Upper lobe of left lung (tissue), 6 donors: ENCODE measurements around the gene PLD4. TPM values are rescaled to one million over a fixed set of nuclear protein-coding genes. Genes with fewer than 3 reads are reported as not detected.
"Not testable (repeated sequence)": the region's sequence is repeated elsewhere in the genome, so short reads cannot be mapped to it uniquely, and the experiment has no call there.

Experiments
- ATAC-seq, 2 donors: fragments of 200-7000 bp; cut with Tn5 transposase; one replicate each; pipeline ENCODE4 v1.9.1; 2022; ENCODE audit warnings: mild to moderate bottlenecking in 2 of 2, moderate library complexity in 2 of 2; ENCODE audit not compliant: low FRiP score in 2 of 2
- DNase-seq, 2 donors: peaks; one replicate each; pipeline ENCODE4 v3.0.0-alpha.2; 2019 to 2020
- H3K27ac ChIP-seq, 4 donors: fragments of 200-600 bp; sonication (generic); one replicate each; pipeline ENCODE4 v1.5.1; 2016 to 2019
- H3K27me3 ChIP-seq, 4 donors: fragments of 200-600 bp; sonication (generic); one replicate each; pipeline ENCODE4 v1.5.1; 2017 to 2019
- H3K36me3 ChIP-seq, 4 donors: fragments of 200-600 bp; sonication (generic); one replicate each; pipeline ENCODE4 v1.5.1; 2016 to 2019
- H3K4me1 ChIP-seq, 4 donors: fragments of 200-600 bp; sonication (generic); one replicate each; pipeline ENCODE4 v1.5.1; 2018 to 2019
- H3K4me3 ChIP-seq, 4 donors: fragments of 200-600 bp; sonication (generic); one replicate each; pipeline ENCODE4 v1.5.1; 2017 to 2019; ENCODE audit warnings: mild to moderate bottlenecking in 2 of 4, moderate library complexity in 1 of 4
- H3K9me3 ChIP-seq, 4 donors: fragments of 200-600 bp; sonication (generic); one replicate each; pipeline ENCODE4 v1.5.1; 2018 to 2019
- EP300 ChIP-seq, 4 donors: sonication (generic); formaldehyde crosslinking; IDR thresholded peaks; one replicate each; pipeline ENCODE4 v1.5.1; 2017; ENCODE audit warnings: antibody characterized with exemption in 4 of 4, control low read depth in 2 of 4
- POLR2A ChIP-seq, 4 donors: fragments of 450-650 bp; IDR thresholded peaks; one replicate each; pipeline ENCODE4 v1.5.1; 2016 to 2017; ENCODE audit warnings: antibody characterized with exemption in 4 of 4, mild to moderate bottlenecking in 2 of 4
- POLR2AphosphoS5 ChIP-seq, 2 donors: sonication (generic); formaldehyde crosslinking; IDR thresholded peaks; one replicate each; pipeline ENCODE4 v1.5.1; 2017; ENCODE audit warnings: antibody characterized with exemption in 2 of 2
- WGBS, 2 donors: methylation state at CpG; one replicate each; pipeline ENCODE4 v1.1.5; 2017 to 2018; 5-methylcytosine and 5-hydroxymethylcytosine counted together
- total RNA-seq, 6 donors: library from RNA; depleted of rRNA in 4 of 6; stranded (reverse); fragments of >200 nt in 4 of 6; gene quantifications; one replicate each; pipeline versions ENCODE4 v1.1.0 to v1.2.1, GENCODE V29; 2016 to 2021
- TF ChIP-seq, protein P1 (sequence below), 6 experiments: fragments of 450-650 bp in 4 of 6; fragments of 200-600 bp in 2 of 6; sonication (generic) in 2 of 6; IDR thresholded peaks; one replicate each; pipeline ENCODE4 v1.5.1; 2016 to 2019; ENCODE audit warnings: antibody characterized with exemption in 6 of 6
- donor health status: DM: no; HTN: no; CAD: no; lungs with moderate emphysema.
- donor health status: DM: no; HTN: yes; CAD: no; lungs with severe emphysema.

Gene PLD4
- total RNA-seq, 6 donors from 2014 or later: under 0.01 to 6.1 (median 2.5) TPM; not detected in 3

DNA sequence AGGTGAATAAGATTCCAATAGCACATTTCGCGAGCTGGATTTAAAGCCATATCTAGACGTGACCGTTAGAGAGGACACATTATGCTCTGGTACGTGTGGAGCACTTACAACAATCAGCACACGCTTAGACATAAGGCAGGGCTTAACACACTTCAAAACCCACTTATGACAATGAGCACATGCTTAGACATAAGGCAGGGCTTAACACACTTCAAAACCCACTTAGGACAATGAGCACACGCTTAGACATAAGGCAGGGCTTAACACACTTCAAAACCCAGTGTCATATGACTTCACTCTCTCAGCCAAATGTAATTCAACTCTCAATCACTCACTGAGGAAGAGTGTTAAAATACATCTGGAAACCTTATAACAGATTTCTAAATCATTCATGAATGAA, 11.2 kb upstream of the PLD4 start:
- TF ChIP-seq POLR2A (IDR thresholded peaks at IDR 0.05) (no peak), EP300 (IDR thresholded peaks at IDR 0.05) (no peak), POLR2AphosphoS5 (IDR thresholded peaks at IDR 0.05) (no peak)
- TF ChIP-seq, protein P1, sequence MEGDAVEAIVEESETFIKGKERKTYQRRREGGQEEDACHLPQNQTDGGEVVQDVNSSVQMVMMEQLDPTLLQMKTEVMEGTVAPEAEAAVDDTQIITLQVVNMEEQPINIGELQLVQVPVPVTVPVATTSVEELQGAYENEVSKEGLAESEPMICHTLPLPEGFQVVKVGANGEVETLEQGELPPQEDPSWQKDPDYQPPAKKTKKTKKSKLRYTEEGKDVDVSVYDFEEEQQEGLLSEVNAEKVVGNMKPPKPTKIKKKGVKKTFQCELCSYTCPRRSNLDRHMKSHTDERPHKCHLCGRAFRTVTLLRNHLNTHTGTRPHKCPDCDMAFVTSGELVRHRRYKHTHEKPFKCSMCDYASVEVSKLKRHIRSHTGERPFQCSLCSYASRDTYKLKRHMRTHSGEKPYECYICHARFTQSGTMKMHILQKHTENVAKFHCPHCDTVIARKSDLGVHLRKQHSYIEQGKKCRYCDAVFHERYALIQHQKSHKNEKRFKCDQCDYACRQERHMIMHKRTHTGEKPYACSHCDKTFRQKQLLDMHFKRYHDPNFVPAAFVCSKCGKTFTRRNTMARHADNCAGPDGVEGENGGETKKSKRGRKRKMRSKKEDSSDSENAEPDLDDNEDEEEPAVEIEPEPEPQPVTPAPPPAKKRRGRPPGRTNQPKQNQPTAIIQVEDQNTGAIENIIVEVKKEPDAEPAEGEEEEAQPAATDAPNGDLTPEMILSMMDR (IDR thresholded peaks at IDR 0.05): no peak
- WGBS, 2 donors: 67 to 83% methylated on average over 7 of the region's 7 CpGs
- peak in 1 of 2 donors; percentile 82 for ATAC-seq
- Histone ChIP-seq H3K27me3 (no peaks in the 10 kb centered on the region), H3K9me3 (peaks cover 10 to 13% (median 10%) of the 10 kb centered on the region in 4 donors), H3K4me1 (no peaks in the 10 kb centered on the region), H3K27ac (no peak overlapping the region), H3K36me3 (no peaks in the 10 kb centered on the region), H3K4me3 (no peak overlapping the region)
- DNase-seq: no peak

DNA sequence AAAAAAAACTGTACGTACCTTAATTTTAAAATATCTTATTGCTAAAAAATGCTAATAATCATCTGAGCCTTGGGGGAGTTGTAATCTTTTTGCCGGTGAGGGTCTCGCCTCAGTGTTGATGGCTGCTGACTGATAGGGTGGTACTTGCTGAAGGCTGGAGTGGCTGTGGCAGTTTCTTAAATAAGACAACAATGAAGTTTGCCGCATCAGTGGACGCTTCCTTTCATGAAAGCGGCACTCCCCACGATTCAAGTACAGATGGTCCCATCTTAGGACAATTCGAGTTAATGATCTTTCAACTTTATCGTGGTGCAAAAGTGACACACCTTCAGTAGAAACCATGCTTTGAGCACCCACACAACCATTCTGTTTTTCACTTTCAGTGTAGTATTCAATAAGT, 7.6 kb upstream of the PLD4 start:
- TF ChIP-seq POLR2AphosphoS5 (IDR thresholded peaks at IDR 0.05) (no peak), EP300 (IDR thresholded peaks at IDR 0.05) (no peak), POLR2A (IDR thresholded peaks at IDR 0.05) (no peak)
- TF ChIP-seq, protein P1 (IDR thresholded peaks at IDR 0.05): no peak
- no peaks in the 10 kb centered on the region for H3K4me1 ChIP-seq
- DNase-seq (no peak), ATAC-seq (no peak)
- no peaks in the 10 kb centered on the region for H3K27me3 ChIP-seq
- H3K36me3 ChIP-seq: no peaks in the 10 kb centered on the region
- H3K27ac ChIP-seq: no peak overlapping the region
- 85 to 88% methylated on average over 9 of the region's 9 CpGs for WGBS, 2 donors
- peaks cover 3 to 4% (median 4%) of the 10 kb centered on the region in 4 donors for H3K9me3 ChIP-seq
- no peak overlapping the region for H3K4me3 ChIP-seq

DNA sequence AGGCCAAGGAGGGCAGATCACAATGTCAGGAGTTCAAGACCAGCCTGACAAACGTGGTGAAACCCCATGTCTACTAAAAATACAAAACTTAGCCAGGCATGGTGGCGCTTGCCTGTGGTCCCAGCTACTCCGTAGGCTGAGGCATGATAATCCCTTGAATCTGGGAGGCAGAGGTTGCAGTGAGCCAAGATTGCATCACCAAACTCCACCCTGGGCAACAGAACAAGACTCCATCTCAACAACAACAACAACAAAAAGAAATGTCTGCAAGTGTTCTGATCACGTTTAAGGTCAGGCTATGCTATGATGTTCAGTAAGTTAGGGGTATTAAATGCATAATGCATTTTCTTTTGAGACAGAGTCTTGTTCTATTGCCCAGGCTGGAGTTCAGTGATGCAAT, 6.7 kb upstream of the PLD4 start:
- no peaks in the 10 kb centered on the region for H3K9me3 ChIP-seq
- DNase-seq: no peak
- H3K4me3 ChIP-seq: no peak overlapping the region
- H3K36me3 ChIP-seq: no peaks in the 10 kb centered on the region
- no peak for ATAC-seq
- no peaks in the 10 kb centered on the region for H3K4me1 ChIP-seq
- no peak for TF ChIP-seq POLR2A (IDR thresholded peaks at IDR 0.05)
- TF ChIP-seq POLR2AphosphoS5 (IDR thresholded peaks at IDR 0.05): no peak
- TF ChIP-seq, protein P1 (IDR thresholded peaks at IDR 0.05): no peak
- no peak for TF ChIP-seq EP300 (IDR thresholded peaks at IDR 0.05)
- no peaks in the 10 kb centered on the region for H3K27me3 ChIP-seq
- WGBS, 2 donors: 69 to 76% methylated on average over 4 of the region's 4 CpGs
- no peak overlapping the region for H3K27ac ChIP-seq

DNA sequence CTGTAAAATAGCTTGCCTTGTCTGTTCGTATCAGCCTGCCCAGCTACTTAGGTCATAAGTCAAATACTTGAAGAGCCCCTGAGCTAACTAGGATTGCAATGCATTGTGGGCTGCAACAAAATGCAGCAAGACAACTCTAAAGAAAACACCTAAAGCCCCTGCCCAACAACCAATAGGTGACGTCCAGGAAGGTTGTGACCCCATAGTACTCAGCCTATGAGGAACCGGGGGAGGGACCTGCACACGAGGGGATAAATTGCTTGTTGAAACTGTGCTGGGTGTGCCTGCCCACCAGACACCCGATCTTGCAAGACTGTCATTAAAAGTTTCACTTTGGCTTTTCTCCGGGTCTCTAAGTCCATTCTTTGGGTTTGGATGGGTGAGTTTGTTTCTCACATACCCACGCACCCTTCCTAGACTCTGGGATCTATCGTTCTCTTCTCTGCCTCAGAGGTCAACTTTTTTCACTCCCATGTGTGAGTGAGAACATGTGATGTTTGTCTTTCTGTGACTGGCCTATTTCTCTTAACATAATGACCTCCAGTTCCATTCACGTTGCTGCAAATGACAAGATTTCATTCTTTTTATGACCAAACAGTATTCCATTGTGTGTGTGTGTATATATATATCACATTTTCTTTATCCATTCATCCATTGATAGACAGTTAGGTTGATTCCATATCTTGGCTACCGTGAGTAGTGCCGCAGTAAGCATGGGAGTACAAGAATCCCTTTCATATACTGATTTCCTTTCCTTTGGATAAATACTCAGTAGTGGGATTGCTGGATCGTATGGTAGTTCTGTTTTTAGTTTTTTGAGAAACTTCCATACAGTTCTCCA, 5.3 kb upstream of the PLD4 start:
- not testable (repeated sequence) for H3K36me3 ChIP-seq, ATAC-seq, H3K4me3 ChIP-seq, DNase-seq, H3K27ac ChIP-seq, H3K27me3 ChIP-seq, H3K9me3 ChIP-seq, H3K4me1 ChIP-seq
- WGBS, 2 donors: 74 to 75% methylated on average over 12 of the region's 12 CpGs

- Histone ChIP-seq H3K36me3 (no peaks in the 10 kb centered on the region), H3K4me1 (no peaks in the 10 kb centered on the region), H3K9me3 (peaks cover 0 to 4% (median 0%) of the 10 kb centered on the region in 4 donors), H3K27me3 (no peaks in the 10 kb centered on the region), H3K4me3 (no peak overlapping the region), H3K27ac (no peak overlapping the region)
- TF ChIP-seq POLR2A (IDR thresholded peaks at IDR 0.05): no peak
- TF ChIP-seq POLR2AphosphoS5 (IDR thresholded peaks at IDR 0.05): no peak
- TF ChIP-seq, protein P1 (IDR thresholded peaks at IDR 0.05): no peak
- TF ChIP-seq EP300 (IDR thresholded peaks at IDR 0.05): no peak
- 59 to 77% methylated on average over 3 of the region's 3 CpGs for WGBS, 2 donors
- no peak for DNase-seq
- ATAC-seq: no peak
Measured at GRCh38 chr14:104919993-104920315, 4.7 kb upstream of the PLD4 start.
